GM11168 (cell line): ENCODE data around the gene TTC28.
"Not testable (repeated sequence)": the region's sequence is repeated elsewhere in the genome, so short reads cannot be mapped to it uniquely, and the experiment has no call there.

ENCODE experiments used
- in situ Hi-C: fragments of 300-500 bp; cut with MboI; formaldehyde crosslinking; loops from one replicate; pipeline ENCODE4 v1.12.0; 2022; ENCODE audit warnings: low sequenced_read_pairs; ENCODE audit not compliant: unreplicated experiment

The TTC28 gene

GRCh38 chr22:28175730-28176492 is 503.7 kb downstream of the TTC28 start:
- in situ Hi-C loops: no loop called here

GRCh38 chr22:28174509-28174908 is 505.1 kb downstream of the TTC28 start:
- in situ Hi-C loops: no loop called here

GRCh38 chr22:28172892-28173670 is 506.6 kb downstream of the TTC28 start:
- in situ Hi-C loops: no loop called here

GRCh38 chr22:28171712-28172111 is 507.9 kb downstream of the TTC28 start:
- in situ Hi-C loops: no loop called here

GRCh38 chr22:28171115-28171514 is 508.5 kb downstream of the TTC28 start:
- in situ Hi-C loops: no loop called here

GRCh38 chr22:28169314-28169713 is 510.3 kb downstream of the TTC28 start:
- in situ Hi-C loops: not testable (repeated sequence)

- in situ Hi-C loops: no loop called here
Observed at GRCh38 chr22:28155808-28156207, 523.8 kb downstream of the TTC28 start.

- in situ Hi-C loops: no loop called here
Observed at GRCh38 chr22:28154861-28155260, 524.8 kb downstream of the TTC28 start.

- in situ Hi-C loops: no loop called here
Observed at GRCh38 chr22:28151151-28151816, 528.4 kb downstream of the TTC28 start.

- in situ Hi-C loops: no loop called here
Observed at GRCh38 chr22:28148816-28149465, 530.7 kb downstream of the TTC28 start.

- in situ Hi-C loops: no loop called here
Observed at GRCh38 chr22:28147401-28147800, 532.2 kb downstream of the TTC28 start.

- in situ Hi-C loops: no loop called here
Observed at GRCh38 chr22:28146401-28147314, 533.0 kb downstream of the TTC28 start.

GRCh38 chr22:28143961-28144745 is 535.5 kb downstream of the TTC28 start:
- in situ Hi-C loops: no loop called here

GRCh38 chr22:28143241-28143865 is 536.3 kb downstream of the TTC28 start:
- in situ Hi-C loops: no loop called here

- in situ Hi-C loops: no loop called here
Observed at GRCh38 chr22:28142361-28142961, 537.2 kb downstream of the TTC28 start.

GRCh38 chr22:28141614-28142013 is 538.0 kb downstream of the TTC28 start:
- in situ Hi-C loops: no loop called here

GRCh38 chr22:28139961-28140360 is 539.7 kb downstream of the TTC28 start:
- in situ Hi-C loops: no loop called here

- in situ Hi-C loops: no loop called here
Observed at GRCh38 chr22:28139516-28139915, 540.1 kb downstream of the TTC28 start.
